Measurements from ENCODE around the gene CEBPG.

GRCh38 chr19:33392341-33393285, 19.1 kb downstream of the CEBPG start:
- TF ChIP-seq CTCF (conservative IDR thresholded peaks at IDR 0.05; ENCODE audit: low read length) (no peak), EZH2phosphoT487 (IDR thresholded peaks at IDR 0.05; ENCODE audit: borderline replicate concordance) (no peak)

Measured in Loucy (cell line).